GM21528 (cell line): Measurements from ENCODE around the gene SPEF2.
"Not testable (repeated sequence)": the region's sequence is repeated elsewhere in the genome, so short reads cannot be mapped to it uniquely, and the experiment has no call there.

Experiments
- ATAC-seq: cut with Tn5 transposase; IDR thresholded peaks from one replicate; pipeline ENCODE4 v1.9.1; 2021; ENCODE audit warnings: mild to moderate bottlenecking, moderate library complexity; ENCODE audit not compliant: unreplicated experiment, low FRiP score

Gene SPEF2

DNA sequence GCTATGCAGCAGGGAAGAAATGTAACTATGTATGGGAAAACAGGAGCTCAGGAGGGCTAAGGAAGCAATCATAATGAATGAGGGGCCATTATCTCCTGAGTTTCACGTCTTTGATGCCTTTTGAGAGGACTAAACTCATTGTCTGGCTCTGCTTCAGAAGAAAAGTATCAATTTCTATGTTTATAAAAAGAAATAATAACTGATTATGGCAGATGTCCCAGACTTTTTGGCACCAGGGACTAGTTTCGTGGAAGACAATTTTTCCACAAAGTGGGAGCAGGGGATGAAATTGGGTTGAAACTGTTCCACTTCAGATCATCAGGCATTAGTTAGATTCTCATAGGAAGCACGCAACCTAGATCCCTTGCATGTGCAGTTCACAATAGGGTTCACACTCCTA lies 230.3 kb downstream of the SPEF2 start:
- ATAC-seq = no peak

DNA sequence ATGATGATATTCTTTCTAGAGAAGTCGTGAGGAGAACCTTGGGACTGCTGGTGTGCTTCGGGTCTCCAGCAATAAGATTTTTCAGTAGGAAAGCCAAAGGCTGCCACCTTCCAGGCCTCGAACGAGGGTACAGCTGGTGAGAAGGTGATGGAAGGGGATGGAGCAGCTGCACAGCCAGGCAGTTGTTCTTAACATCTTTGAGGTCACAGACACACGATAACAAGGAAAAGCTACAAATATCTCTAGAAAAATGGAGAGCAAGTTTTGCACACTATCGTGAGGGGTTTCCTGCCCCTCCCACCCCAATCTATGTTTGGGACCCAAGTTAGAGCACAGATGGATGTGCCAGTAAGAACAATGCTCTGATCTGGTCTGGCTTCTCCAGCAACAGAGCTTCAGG lies 232.2 kb downstream of the SPEF2 start:
- no peak for ATAC-seq

DNA sequence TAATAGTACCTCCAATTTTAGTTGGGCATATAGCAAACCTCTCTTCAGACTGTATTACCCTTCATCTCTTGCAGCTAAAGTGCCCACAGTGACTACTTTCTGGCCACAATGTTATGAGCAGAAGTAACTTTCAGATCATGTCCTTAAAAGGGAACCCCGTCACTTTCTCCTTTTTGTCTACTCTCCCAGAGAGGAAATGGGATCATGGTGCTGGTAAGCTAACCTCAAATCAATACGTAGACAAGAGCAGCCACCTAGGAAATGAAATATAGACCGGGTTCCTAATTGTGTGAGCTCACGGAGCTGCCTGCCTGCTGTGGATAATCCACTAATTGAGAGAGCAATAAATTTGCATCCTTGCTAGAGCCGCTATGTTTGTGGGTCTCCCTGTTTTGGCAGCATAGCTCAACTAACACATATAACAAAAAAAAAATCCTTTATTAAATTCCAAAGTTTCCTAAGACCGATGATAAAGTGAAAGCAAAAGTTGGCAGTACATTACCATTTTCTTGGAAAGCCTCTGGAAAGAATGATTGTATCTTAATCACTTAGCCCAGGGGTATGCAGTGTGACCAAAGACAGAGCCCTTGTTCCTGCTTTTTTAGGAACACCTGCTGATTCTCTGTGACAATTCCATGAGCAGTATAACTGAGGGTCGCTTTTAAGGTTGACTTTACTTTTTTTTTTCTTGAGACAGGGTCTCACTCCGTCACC lies 233.5 kb downstream of the SPEF2 start:
- no peak for ATAC-seq

DNA sequence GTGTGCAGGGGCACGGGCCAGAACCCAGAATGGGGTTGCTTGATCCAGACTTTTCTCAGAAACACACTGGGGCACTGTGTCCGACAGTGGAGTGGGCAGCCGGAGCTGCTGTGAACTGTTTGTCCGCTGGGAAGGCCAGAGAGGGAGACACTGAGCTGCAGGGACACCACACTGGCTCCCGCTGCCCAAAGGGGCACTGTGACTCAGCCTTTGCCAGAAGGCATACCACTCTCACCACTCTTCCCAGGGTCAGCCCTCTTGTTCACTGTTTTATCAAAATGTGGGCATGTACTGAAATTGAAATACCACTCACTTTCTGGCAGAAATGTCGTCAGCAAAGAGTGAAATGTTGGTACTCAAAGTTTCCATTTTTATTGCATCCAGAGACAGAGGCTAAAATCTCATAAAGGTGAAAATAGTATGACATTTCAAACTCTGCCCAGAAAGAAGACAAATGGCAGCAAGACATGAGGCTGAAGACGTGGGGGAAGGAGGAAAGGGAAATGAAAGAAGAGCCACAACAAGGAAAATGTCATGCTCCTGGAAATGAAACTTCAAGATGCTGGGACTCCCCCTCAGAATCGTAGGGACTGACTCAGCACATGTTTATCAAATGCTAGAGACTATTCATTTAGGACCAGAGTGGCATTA lies 234.5 kb downstream of the SPEF2 start:
- ATAC-seq = no peak

GRCh38 chr5:35852773-35853172 lies 235.1 kb downstream of the SPEF2 start:
- no peak for ATAC-seq

DNA sequence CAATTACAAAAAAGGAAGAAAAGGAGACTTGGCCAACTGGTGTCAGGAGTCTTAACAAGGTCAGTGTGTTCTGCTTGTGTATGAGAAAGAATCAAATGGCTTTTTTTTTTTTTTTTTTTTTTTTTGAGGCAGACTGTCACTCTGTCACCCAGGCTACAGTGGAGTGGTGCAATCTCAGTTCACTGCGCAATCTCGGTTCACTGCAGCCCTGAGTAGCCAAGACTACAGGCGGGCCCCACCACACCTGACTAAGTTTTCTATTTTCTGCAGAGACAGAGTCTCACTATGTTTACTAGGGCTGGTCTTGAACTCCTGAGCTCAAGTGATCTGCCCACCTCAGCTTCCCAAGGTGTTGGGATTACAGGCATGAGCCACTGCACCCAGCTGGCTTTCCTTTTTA lies 236.0 kb downstream of the SPEF2 start:
- no peak for ATAC-seq

DNA sequence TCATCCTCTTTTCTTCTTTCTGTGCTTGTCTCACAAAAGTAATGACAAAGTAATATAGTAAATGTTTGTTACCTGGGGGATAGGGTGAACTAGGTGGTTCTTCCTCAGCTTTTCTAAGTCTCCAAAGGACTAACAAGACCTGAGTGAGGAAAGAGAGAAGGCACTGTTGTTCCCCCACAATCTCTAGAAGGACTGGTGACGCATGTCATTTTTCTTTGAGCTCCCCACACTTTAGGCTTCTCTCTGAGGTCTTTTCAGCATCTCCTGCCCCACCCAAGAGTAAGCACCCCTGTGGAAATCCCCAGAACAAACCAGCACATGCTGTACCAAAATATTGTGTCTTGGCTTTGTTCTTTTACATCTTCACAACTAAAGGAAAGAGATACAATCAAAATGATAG lies 236.6 kb downstream of the SPEF2 start:
- no peak for ATAC-seq

GRCh38 chr5:35855187-35855586 lies 237.5 kb downstream of the SPEF2 start:
- ATAC-seq = no peak

DNA sequence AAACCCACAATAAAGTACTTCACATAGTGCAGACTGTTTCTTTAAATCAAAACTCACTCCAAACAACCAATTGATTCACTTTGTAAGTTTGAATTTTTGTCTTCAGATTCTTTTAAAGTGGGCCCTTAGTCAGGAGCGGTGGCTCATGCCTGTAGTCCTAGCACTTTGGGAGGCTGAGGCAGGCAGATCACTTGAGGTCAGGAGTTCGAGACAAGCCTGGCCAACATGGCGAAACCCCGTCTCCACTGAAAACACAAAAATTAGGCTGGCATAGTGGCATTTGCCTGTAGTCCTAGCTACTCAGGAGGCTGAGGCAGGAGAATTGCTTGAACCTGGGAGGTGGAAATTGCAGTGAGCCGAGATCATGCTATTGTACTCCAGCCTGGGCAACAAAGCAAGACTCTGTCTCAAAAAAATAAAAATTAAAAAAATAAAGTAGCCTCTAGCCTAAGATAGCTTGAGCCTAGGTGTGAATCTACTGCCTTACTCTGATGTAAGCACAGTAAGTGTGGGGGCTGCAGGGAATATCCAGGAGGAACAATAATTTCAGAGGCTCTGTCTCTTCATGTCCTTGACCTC lies 238.6 kb downstream of the SPEF2 start:
- not testable (repeated sequence) for ATAC-seq

GRCh38 chr5:35856765-35857351 lies 239.2 kb downstream of the SPEF2 start, which contains the start of gene IL7R:
TSS of gene IL7R (plus strand) at chr5:35856891. CDS start at chr5:35856978, 87 bp downstream.
- no peak for ATAC-seq

DNA sequence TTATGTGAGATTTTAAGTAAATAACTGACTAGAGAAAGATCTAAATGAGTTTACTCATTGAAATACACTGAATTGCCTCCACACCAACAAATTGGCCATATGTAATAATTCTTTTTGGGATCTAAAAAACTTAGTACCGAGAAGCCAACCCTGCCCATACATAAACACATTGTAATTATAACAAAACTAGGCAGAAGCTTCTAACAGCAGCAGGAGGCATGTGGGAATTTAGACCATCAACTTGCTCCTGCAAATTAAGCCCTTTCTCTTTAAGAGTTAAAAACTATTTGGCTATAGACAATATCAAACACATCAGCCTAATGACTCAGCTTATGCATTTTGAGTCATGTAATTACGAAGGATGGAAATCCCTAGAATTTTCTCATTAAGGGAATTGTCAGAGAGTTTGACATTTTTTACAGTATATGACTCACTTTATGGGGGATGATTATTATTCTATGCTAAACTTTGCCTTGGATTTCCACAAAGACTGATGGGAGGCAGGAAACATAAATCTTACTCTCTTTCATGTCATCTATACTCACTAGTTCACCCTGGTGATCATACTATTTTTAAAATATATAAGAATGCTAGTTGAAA lies 240.0 kb downstream of the SPEF2 start:
- ATAC-seq = no peak

DNA sequence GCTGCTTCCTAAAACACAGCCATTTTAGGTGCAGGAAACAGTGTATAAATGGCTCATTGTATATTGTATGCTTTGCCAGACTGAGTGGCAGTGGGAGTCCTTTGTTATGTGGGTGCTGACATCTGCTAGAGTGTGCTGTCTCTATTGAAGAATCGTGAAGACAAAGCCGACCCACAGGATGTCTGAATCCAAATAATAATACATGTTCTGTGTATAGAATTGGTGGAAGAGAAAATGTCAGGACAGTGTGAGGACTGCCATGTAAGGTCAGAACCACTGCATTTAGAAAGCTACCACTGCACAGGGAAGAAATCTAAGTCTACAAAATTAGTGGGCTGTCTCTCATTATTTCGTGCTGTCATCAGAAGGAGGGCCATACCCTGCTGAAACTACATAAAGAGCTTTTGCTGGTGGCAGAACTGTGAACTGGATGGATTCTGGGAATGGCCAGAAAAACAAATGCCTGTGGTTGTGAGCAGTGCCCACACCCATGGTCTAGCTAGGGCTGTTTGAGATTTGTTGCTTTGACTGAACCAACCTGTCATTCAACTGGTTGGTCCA lies 241.5 kb downstream of the SPEF2 start:
- ATAC-seq = no peak

DNA sequence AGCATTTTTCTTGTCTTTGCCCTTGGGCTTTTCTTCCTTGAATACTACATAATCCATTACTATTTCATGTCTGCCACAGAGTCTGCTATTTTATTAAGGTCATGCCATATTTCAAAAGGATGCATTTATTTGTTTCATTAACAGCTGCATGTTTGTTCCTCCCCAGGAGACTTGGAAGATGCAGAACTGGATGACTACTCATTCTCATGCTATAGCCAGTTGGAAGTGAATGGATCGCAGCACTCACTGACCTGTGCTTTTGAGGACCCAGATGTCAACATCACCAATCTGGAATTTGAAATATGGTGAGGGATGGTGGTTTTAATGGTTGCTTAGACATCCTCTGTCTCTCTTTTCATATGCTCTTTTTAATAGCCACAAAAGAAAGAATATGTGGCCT lies 243.0 kb downstream of the SPEF2 start:
- no peak for ATAC-seq

- no peak for ATAC-seq
Measured at GRCh38 chr5:35861718-35862117, 244.1 kb downstream of the SPEF2 start.

- no peak for ATAC-seq
Measured at GRCh38 chr5:35862126-35862525, 244.5 kb downstream of the SPEF2 start.

DNA sequence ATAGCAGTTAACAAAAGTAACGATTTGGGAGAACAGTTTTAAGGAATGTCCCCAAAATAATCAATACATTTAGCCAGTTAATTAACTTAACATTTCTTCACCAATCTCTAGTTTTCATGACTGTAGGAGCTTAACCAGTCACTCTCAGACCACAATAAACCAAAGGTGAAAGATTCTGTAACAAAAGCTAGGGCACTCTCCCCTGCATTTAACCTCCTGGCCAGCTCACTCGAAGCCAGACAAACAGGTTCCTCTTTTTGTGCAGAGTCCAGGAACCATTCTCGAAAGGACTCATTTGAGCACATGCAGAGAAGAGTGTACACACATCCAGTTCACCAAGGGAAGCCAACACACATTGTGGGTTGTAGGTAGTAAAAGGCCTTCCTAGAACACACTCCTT lies 245.5 kb downstream of the SPEF2 start:
- no peak for ATAC-seq
